GM12878 (cell line): Measurements from ENCODE around the gene ERC2. TPM values are rescaled to one million over a fixed set of nuclear protein-coding genes. Genes with fewer than 3 reads are reported as not detected.

Experiments used
- CHD1 ChIP-seq: IDR thresholded peaks from 2 replicates; pipeline ENCODE4 v1.6.1; 2012; ENCODE audit warnings: low read depth, low read length, improper control_type of control experiment
- JUNB ChIP-seq: IDR thresholded peaks from 2 replicates; pipeline ENCODE4 v1.6.1; 2016; ENCODE audit warnings: antibody characterized with exemption, mild to moderate bottlenecking
- STAT1 ChIP-seq: fragments of 450-650 bp; conservative IDR thresholded peaks from 2 replicates; pipeline ENCODE4 v1.6.1; 2014; ENCODE audit warnings: antibody characterized with exemption, mild to moderate bottlenecking
- USF2 ChIP-seq: IDR thresholded peaks from 2 replicates; pipeline ENCODE4 v1.6.1; 2011; ENCODE audit warnings: low read depth, low read length, improper control_type of control experiment, borderline replicate concordance
- YY1 ChIP-seq: IDR thresholded peaks from 2 replicates; pipeline ENCODE4 v1.6.1; 2011; ENCODE audit warnings: low read depth, mild to moderate bottlenecking, low read length
- ZNF24 ChIP-seq: fragments of 450-650 bp; IDR thresholded peaks from 2 replicates; pipeline ENCODE4 v1.6.1; 2017; ENCODE audit warnings: antibody characterized with exemption, mild to moderate bottlenecking
- polyA plus RNA-seq, 11 experiments: library from polyadenylated mRNA; depleted of rRNA in 4 of 11; unstranded in 6 of 11; stranded (reverse) in 5 of 11; fragments of >200 nt; fragmentation: Nextera tagmentation in 4 of 11; fragmentation: Illumina TruSeq in 1 of 11; extraction: Ambion mirVana in 4 of 11; extraction: Trizol in 1 of 11; gene quantifications; 1 replicate in 1 of 11; 2 replicates in 10 of 11; pipeline versions ENCODE4 v1.2.1 to v1.2.3, GENCODE V29; 2011 to 2016; ENCODE audit warnings: inconsistent platforms in 2 of 11, missing spikeins in 2 of 11, low read depth in 1 of 11
- total RNA-seq, 4 experiments: library from RNA; depleted of rRNA in 3 of 4; stranded (reverse); fragments of >200 nt in 3 of 4; fragmentation: Illumina TruSeq in 1 of 4; extraction: Trizol in 1 of 4; gene quantifications; 2 replicates each; pipeline versions ENCODE4 v1.2.1 to v1.2.3, GENCODE V29; 2013 to 2021
- TF ChIP-seq, protein P1 (sequence below): fragments of 450-650 bp; IDR thresholded peaks from 2 replicates; pipeline ENCODE4 v1.6.1; 2017; ENCODE audit warnings: mild to moderate bottlenecking, moderate library complexity
- TF ChIP-seq, protein P2 (sequence below): fragments of 450-650 bp; formaldehyde crosslinking; IDR thresholded peaks from 2 replicates; pipeline ENCODE4 v1.4.0; 2020; ENCODE audit warnings: mild to moderate bottlenecking, moderate library complexity
- TF ChIP-seq, protein P3 (sequence below), 3 experiments: IDR thresholded peaks in 2 of 3; conservative IDR thresholded peaks in 1 of 3; 2 replicates each; pipeline ENCODE4 v1.5.1; 2011; ENCODE audit warnings: low read depth in 3 of 3, low read length in 3 of 3, mild to moderate bottlenecking in 3 of 3, control low read depth in 2 of 3, moderate library complexity in 2 of 3, inconsistent platforms in 1 of 3, mixed read lengths in 1 of 3; ENCODE audit not compliant: control insufficient read depth in 2 of 3, insufficient read depth in 1 of 3; ENCODE audit errors: extremely low read depth in 1 of 3

The ERC2 gene
- total and polyA plus RNA-seq, 10 of the 15 experiments (the other 5 are each of a cell fraction or from before 2014, with no cell fraction given): 0.06 to 1.4 (median 0.12) TPM; not detected in 3

DNA sequence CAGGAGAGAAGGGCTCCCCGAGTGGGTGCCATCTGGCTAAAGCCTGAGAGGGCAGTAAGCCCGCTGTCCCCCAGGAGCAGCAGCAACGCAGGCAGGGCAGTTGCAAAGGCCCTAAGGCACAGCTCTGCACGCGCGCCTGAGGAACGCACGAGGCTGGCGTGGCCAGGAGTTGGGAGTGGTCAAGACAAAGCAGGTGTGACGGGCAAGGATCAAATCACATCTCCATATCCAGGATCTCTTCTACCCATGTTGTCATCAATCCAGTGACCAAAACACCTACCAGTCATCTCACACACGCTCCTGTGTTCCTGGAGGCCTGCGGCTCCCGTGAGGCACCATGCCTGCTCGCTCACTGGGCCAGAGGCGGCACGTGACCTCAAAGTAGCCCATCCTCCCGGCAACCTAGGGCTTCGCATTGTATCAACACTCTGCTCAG, 59.5 kb downstream of the ERC2 start (continued):
- TF ChIP-seq, protein P1, sequence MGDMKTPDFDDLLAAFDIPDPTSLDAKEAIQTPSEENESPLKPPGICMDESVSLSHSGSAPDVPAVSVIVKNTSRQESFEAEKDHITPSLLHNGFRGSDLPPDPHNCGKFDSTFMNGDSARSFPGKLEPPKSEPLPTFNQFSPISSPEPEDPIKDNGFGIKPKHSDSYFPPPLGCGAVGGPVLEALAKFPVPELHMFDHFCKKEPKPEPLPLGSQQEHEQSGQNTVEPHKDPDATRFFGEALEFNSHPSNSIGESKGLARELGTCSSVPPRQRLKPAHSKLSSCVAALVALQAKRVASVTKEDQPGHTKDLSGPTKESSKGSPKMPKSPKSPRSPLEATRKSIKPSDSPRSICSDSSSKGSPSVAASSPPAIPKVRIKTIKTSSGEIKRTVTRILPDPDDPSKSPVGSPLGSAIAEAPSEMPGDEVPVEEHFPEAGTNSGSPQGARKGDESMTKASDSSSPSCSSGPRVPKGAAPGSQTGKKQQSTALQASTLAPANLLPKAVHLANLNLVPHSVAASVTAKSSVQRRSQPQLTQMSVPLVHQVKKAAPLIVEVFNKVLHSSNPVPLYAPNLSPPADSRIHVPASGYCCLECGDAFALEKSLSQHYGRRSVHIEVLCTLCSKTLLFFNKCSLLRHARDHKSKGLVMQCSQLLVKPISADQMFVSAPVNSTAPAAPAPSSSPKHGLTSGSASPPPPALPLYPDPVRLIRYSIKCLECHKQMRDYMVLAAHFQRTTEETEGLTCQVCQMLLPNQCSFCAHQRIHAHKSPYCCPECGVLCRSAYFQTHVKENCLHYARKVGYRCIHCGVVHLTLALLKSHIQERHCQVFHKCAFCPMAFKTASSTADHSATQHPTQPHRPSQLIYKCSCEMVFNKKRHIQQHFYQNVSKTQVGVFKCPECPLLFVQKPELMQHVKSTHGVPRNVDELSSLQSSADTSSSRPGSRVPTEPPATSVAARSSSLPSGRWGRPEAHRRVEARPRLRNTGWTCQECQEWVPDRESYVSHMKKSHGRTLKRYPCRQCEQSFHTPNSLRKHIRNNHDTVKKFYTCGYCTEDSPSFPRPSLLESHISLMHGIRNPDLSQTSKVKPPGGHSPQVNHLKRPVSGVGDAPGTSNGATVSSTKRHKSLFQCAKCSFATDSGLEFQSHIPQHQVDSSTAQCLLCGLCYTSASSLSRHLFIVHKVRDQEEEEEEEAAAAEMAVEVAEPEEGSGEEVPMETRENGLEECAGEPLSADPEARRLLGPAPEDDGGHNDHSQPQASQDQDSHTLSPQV: no peak
- TF ChIP-seq, protein P2, sequence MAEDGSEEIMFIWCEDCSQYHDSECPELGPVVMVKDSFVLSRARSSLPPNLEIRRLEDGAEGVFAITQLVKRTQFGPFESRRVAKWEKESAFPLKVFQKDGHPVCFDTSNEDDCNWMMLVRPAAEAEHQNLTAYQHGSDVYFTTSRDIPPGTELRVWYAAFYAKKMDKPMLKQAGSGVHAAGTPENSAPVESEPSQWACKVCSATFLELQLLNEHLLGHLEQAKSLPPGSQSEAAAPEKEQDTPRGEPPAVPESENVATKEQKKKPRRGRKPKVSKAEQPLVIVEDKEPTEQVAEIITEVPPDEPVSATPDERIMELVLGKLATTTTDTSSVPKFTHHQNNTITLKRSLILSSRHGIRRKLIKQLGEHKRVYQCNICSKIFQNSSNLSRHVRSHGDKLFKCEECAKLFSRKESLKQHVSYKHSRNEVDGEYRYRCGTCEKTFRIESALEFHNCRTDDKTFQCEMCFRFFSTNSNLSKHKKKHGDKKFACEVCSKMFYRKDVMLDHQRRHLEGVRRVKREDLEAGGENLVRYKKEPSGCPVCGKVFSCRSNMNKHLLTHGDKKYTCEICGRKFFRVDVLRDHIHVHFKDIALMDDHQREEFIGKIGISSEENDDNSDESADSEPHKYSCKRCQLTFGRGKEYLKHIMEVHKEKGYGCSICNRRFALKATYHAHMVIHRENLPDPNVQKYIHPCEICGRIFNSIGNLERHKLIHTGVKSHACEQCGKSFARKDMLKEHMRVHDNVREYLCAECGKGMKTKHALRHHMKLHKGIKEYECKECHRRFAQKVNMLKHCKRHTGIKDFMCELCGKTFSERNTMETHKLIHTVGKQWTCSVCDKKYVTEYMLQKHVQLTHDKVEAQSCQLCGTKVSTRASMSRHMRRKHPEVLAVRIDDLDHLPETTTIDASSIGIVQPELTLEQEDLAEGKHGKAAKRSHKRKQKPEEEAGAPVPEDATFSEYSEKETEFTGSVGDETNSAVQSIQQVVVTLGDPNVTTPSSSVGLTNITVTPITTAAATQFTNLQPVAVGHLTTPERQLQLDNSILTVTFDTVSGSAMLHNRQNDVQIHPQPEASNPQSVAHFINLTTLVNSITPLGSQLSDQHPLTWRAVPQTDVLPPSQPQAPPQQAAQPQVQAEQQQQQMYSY: no peak
- TF ChIP-seq, protein P3, sequence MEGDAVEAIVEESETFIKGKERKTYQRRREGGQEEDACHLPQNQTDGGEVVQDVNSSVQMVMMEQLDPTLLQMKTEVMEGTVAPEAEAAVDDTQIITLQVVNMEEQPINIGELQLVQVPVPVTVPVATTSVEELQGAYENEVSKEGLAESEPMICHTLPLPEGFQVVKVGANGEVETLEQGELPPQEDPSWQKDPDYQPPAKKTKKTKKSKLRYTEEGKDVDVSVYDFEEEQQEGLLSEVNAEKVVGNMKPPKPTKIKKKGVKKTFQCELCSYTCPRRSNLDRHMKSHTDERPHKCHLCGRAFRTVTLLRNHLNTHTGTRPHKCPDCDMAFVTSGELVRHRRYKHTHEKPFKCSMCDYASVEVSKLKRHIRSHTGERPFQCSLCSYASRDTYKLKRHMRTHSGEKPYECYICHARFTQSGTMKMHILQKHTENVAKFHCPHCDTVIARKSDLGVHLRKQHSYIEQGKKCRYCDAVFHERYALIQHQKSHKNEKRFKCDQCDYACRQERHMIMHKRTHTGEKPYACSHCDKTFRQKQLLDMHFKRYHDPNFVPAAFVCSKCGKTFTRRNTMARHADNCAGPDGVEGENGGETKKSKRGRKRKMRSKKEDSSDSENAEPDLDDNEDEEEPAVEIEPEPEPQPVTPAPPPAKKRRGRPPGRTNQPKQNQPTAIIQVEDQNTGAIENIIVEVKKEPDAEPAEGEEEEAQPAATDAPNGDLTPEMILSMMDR (IDR thresholded peaks at IDR 0.05 in 2 of 3, conservative IDR thresholded peaks at IDR 0.05 in 1 of 3; ENCODE audit: control insufficient read depth in 2 of 3, extremely low read depth in 1 of 3, insufficient read depth in 1 of 3, low read depth in 3 of 3, low read length in 3 of 3): no peak
- no peak for TF ChIP-seq ZNF24
- TF ChIP-seq STAT1: no peak
- TF ChIP-seq JUNB: no peak
- no peak for TF ChIP-seq YY1
- no peak for TF ChIP-seq CHD1
- no peak for TF ChIP-seq USF2
- TF ChIP-seq, all 136 proteins: peak for 0
